ENCODE measurements around the gene E4F1. TPM values are rescaled to one million over a fixed set of nuclear protein-coding genes. Genes with fewer than 3 reads are reported as not detected.
"Not testable (repeated sequence)": the region's sequence is repeated elsewhere in the genome, so short reads cannot be mapped to it uniquely, and the experiment has no call there.

The E4F1 gene
- total and polyA plus RNA-seq, 2 donors from 2014 or later = 13.6 to 26.0 TPM

DNA sequence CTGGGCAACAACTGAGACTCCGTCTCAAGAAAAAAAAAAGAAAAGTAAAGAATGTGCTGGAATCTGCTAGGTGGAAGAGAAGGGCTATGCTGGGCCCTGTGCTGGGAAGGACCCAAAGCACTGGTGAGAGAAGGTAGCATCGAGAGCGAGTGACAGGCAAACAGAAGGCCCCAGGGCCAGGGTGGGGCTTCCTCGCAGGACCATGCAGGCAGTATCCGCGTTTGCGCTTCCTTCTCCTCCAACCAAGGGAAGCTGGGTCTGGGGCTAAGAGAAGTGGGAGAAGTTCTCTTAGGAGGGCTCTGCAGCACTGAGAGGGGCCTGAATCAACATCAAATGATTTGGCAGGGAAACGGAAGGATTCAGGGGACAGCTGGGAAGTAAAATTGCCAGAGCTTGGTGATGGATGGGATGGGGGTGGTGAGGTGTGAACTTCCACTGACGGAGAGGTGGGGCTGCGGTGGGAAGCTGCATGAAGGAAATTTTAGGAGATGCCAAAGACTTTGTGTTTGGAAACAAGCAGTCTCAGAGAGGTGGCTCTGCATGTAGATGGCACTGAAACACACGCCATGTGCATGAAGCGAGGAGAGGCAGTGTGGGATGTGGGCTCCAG lies 33.2 kb downstream of the E4F1 start:
- DNase-seq (no peak), FAIRE-seq (no peak)
- intact Hi-C loops (cut with DNase I) = no loop called here
- no peak overlapping the region for H3K27ac ChIP-seq (ENCODE audit: low read depth in 2 of 2, low read length in 2 of 2)
- H3K9ac ChIP-seq (ENCODE audit: low read length in 3 of 3) = no peak overlapping the region
- peaks cover 0 to 6% (median 0%) of the 10 kb centered on the region in 3 donors for H3K4me1 ChIP-seq (ENCODE audit: control insufficient read depth in 2 of 3, insufficient read depth in 2 of 3, low read depth in 1 of 3, low read length in 3 of 3)
- no peaks in the 10 kb centered on the region for H3K27me3 ChIP-seq (ENCODE audit: control insufficient read depth, insufficient read depth, low read length)
- no peaks in the 10 kb centered on the region for H3K9me3 ChIP-seq (ENCODE audit: control insufficient read depth in 2 of 3, insufficient read depth in 1 of 3, low read length in 3 of 3)
- H3K4me3 ChIP-seq (ENCODE audit: low read length in 3 of 3) = no peak overlapping the region
- peaks cover 2 to 46% (median 24%) of the 10 kb centered on the region in 3 donors for H3K36me3 ChIP-seq (ENCODE audit: control insufficient read depth in 2 of 3, insufficient read depth in 3 of 3, low read length in 3 of 3)
- no peak for TF ChIP-seq CTCF (IDR thresholded peaks at IDR 0.05; ENCODE audit: borderline replicate concordance, extremely low read depth, insufficient read depth)

- intact Hi-C loops (cut with DNase I) = no loop called here
- Histone ChIP-seq H3K9me3 (ENCODE audit: control insufficient read depth in 2 of 3, insufficient read depth in 1 of 3, low read length in 3 of 3) (no peaks in the 10 kb centered on the region), H3K27me3 (ENCODE audit: control insufficient read depth, insufficient read depth, low read length) (no peaks in the 10 kb centered on the region), H3K9ac (ENCODE audit: low read length in 3 of 3) (no peak overlapping the region), H3K4me3 (ENCODE audit: low read length in 3 of 3) (no peak overlapping the region), H3K4me1 (ENCODE audit: control insufficient read depth in 2 of 3, insufficient read depth in 2 of 3, low read depth in 1 of 3, low read length in 3 of 3) (no peaks in the 10 kb centered on the region), H3K36me3 (ENCODE audit: control insufficient read depth in 2 of 3, insufficient read depth in 3 of 3, low read length in 3 of 3) (peaks cover 5 to 57% (median 34%) of the 10 kb centered on the region in 3 donors), H3K27ac (ENCODE audit: low read depth in 2 of 2, low read length in 2 of 2) (no peak overlapping the region)
- DNase-seq = no peak
- no peak for FAIRE-seq
- TF ChIP-seq CTCF (IDR thresholded peaks at IDR 0.05; ENCODE audit: borderline replicate concordance, extremely low read depth, insufficient read depth) = no peak
Observed at GRCh38 chr16:2257726-2258125, 34.3 kb downstream of the E4F1 start.

DNA sequence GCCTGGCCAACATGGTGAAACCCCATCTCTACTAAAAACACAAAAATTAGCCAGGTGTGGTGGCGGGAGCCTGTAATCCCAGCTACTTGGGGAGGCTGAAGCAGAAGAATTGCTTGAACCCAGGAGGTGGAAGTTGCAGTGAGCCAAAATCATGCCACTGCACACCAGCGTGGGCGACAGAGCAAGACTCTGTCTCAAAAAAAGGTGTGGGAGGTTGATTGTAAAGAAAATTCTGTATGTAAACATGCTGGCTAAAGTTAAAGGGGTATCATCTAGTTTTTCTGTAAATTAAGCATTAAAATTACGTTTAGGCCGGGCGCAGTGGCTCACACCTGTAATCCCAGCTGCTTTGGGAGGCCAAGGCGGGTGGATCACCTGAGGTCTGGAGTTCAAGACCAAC lies 35.1 kb downstream of the E4F1 start:
- DNase-seq; H3K9ac ChIP-seq (ENCODE audit: low read length in 3 of 3); H3K27ac ChIP-seq (ENCODE audit: low read depth in 2 of 2, low read length in 2 of 2); FAIRE-seq; H3K9me3 ChIP-seq (ENCODE audit: control insufficient read depth in 2 of 3, insufficient read depth in 1 of 3, low read length in 3 of 3); H3K4me3 ChIP-seq (ENCODE audit: low read length in 3 of 3); H3K27me3 ChIP-seq (ENCODE audit: control insufficient read depth, insufficient read depth, low read length); intact Hi-C loops (cut with DNase I); H3K4me1 ChIP-seq (ENCODE audit: control insufficient read depth in 2 of 3, insufficient read depth in 2 of 3, low read depth in 1 of 3, low read length in 3 of 3): not testable (repeated sequence)
- peaks cover 7 to 56% (median 38%) of the 10 kb centered on the region in 3 donors for H3K36me3 ChIP-seq (ENCODE audit: control insufficient read depth in 2 of 3, insufficient read depth in 3 of 3, low read length in 3 of 3)

DNA sequence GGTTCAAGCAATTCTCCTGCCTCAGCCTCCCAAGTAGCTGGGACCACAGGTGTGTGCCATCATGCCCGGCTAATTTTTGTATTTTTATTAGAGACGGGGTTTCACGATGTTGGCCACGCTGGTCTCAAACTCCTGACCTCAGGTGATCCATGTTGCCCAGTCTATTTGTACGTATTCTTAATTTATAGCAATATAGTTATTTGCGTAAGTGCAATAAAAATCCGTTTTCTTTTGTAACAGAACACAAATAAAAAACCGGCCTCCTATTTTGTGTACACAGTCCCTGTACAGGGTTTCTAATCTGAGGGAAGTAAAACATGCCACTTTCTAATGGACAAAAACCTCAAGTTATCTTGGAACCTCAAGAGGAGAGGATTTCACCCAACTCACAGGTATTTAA lies 36.9 kb downstream of the E4F1 start:
- Histone ChIP-seq H3K4me3 (ENCODE audit: low read length in 3 of 3) (no peak overlapping the region), H3K9me3 (ENCODE audit: control insufficient read depth in 2 of 3, insufficient read depth in 1 of 3, low read length in 3 of 3) (no peaks in the 10 kb centered on the region), H3K36me3 (ENCODE audit: control insufficient read depth in 2 of 3, insufficient read depth in 3 of 3, low read length in 3 of 3) (peaks cover 8 to 52% (median 38%) of the 10 kb centered on the region in 3 donors), H3K27ac (ENCODE audit: low read depth in 2 of 2, low read length in 2 of 2) (no peak overlapping the region), H3K27me3 (ENCODE audit: control insufficient read depth, insufficient read depth, low read length) (no peaks in the 10 kb centered on the region), H3K4me1 (ENCODE audit: control insufficient read depth in 2 of 3, insufficient read depth in 2 of 3, low read depth in 1 of 3, low read length in 3 of 3) (no peaks in the 10 kb centered on the region), H3K9ac (ENCODE audit: low read length in 3 of 3) (no peak overlapping the region)
- TF ChIP-seq CTCF (IDR thresholded peaks at IDR 0.05; ENCODE audit: borderline replicate concordance, extremely low read depth, insufficient read depth) = no peak
- FAIRE-seq (no peak), DNase-seq (no peak)
- intact Hi-C loops (cut with DNase I) = no loop called here

DNA sequence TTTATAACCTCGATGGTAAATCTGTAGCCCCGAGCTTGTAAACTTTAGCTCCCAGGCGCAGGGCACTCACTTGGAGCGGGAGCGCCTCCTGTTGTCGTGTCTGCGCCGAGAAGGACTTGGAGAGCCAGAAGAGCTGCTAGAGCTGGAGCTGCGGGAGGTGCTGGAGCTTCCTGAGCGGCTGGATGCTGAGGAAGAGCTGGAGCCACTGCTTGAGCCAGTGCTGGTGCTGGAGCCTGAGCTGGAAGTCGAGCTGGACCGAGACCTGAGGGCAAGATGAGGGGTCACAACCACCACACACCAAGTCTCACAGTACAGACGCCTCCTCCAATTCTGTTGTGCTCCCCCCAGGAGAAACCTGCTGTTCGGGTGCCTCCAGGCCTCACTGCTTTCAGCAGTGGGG lies 39.6 kb downstream of the E4F1 start:
- DNase-seq; H3K27ac ChIP-seq (ENCODE audit: low read depth in 2 of 2, low read length in 2 of 2); H3K27me3 ChIP-seq (ENCODE audit: control insufficient read depth, insufficient read depth, low read length); H3K9ac ChIP-seq (ENCODE audit: low read length in 3 of 3); FAIRE-seq; H3K4me1 ChIP-seq (ENCODE audit: control insufficient read depth in 2 of 3, insufficient read depth in 2 of 3, low read depth in 1 of 3, low read length in 3 of 3); H3K4me3 ChIP-seq (ENCODE audit: low read length in 3 of 3); H3K9me3 ChIP-seq (ENCODE audit: control insufficient read depth in 2 of 3, insufficient read depth in 1 of 3, low read length in 3 of 3); intact Hi-C loops (cut with DNase I): not testable (repeated sequence)
- H3K36me3 ChIP-seq (ENCODE audit: control insufficient read depth in 2 of 3, insufficient read depth in 3 of 3, low read length in 3 of 3) = peaks cover 5 to 26% (median 23%) of the 10 kb centered on the region in 3 donors

- peak overlapping the region; percentile 68 to 97 (median 87) for H3K4me3 ChIP-seq (ENCODE audit: low read length in 3 of 3)
- H3K9me3 ChIP-seq (ENCODE audit: control insufficient read depth in 2 of 3, insufficient read depth in 1 of 3, low read length in 3 of 3); DNase-seq; intact Hi-C loops (cut with DNase I); H3K27me3 ChIP-seq (ENCODE audit: control insufficient read depth, insufficient read depth, low read length); H3K27ac ChIP-seq (ENCODE audit: low read depth in 2 of 2, low read length in 2 of 2); H3K4me1 ChIP-seq (ENCODE audit: control insufficient read depth in 2 of 3, insufficient read depth in 2 of 3, low read depth in 1 of 3, low read length in 3 of 3); FAIRE-seq: not testable (repeated sequence)
- H3K9ac ChIP-seq (ENCODE audit: low read length in 3 of 3) = peak overlapping the region in 2 of 3 donors; percentile 24 to 78
- peaks cover 5 to 12% (median 10%) of the 10 kb centered on the region in 3 donors for H3K36me3 ChIP-seq (ENCODE audit: control insufficient read depth in 2 of 3, insufficient read depth in 3 of 3, low read length in 3 of 3)
Observed at GRCh38 chr16:2266887-2267286, 43.5 kb downstream of the E4F1 start.

Data from kidney (tissue), 14 donors.